Suppressor macrophage (primary cell): ENCODE measurements around the gene ODAD2.

ENCODE experiments used
- DNase-seq, 4 experiments: peaks; one replicate each; pipeline ENCODE4 v3.0.0-alpha.2; 2020 to 2022

Gene ODAD2

GRCh38 chr10:27838361-27838760 is 160.5 kb downstream of the ODAD2 start:
- DNase-seq = no peak

DNA sequence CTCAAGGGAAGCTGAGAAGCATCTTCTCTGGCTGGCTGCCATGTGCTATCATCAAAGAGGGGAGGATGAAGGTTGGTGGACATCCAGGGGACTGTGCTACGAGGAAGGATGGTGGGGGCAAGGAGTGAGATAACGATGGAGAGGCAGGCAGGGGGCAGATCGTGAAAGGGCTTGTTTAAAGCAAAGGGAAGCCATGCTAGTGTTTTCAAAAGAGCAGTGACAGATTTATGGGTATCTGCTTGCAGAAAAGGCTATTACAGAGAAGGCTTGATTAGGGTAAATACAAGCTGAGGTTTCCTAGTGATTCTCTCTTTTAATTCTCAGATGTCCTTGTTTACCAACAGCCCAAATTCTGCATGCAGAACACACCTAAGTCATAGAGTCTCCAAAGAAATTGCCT is 164.4 kb downstream of the ODAD2 start:
- DNase-seq = no peak

DNA sequence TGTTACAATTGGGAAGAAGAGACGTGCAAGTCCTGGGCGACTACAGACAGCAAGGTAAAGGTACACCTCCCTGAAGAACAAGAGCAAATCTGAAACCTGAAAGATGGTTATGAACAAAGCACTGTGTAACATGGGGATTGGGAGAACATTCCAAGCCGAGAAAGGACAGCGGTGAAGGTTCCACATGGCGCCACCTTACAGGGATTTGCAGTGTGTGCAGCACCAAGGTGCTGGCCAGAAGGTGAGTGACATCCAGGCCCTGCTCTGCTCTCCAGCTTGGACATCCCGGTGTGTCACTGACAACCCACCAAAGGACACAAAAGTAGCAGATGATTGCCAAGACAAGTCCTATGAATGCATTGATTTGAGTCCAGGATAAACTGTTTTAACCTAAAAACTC is 165.1 kb downstream of the ODAD2 start:
- no peak for DNase-seq

DNA sequence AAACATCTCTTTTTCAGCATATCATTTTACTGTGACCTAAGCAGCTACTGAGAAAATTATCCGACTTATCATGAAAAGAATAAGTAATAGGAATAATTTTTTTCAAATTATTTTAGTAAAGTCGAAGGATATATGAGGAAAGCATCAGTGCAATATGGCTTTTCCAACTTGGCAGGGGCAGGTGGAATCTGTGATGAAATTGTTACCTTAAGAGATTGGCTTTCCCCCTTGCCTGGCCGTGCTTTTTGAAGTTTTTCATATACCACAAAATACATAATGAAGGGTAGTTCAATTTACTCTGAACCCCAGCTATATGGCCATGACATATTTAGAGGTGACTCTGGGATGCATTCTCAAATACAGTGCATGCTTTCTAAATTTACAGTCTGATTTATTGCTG is 166.1 kb downstream of the ODAD2 start:
- DNase-seq = no peak

DNA sequence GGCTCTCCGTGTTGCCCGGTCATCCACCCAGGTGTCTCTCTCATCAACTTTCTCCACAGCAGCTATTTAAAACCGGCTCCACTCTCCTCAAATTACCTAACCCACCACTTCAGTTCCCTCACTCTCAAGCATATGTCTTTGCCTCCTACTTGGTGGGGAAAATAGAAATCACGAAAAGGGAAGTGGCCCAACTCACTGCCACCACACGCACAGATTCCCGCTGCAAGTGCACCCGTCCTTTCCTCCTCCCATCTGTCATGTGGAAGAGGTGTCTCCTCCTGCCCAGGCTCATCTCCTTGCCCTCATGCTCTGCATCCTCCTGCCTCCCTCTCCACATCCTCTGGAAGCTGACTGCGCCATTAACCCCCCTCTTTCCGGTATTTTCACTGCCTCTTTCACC is 172.5 kb downstream of the ODAD2 start:
- DNase-seq = peak; percentile 18 to 52 (median 38)

- DNase-seq = no peak
Measured at GRCh38 chr10:27822301-27822700, 176.6 kb downstream of the ODAD2 start.

DNA sequence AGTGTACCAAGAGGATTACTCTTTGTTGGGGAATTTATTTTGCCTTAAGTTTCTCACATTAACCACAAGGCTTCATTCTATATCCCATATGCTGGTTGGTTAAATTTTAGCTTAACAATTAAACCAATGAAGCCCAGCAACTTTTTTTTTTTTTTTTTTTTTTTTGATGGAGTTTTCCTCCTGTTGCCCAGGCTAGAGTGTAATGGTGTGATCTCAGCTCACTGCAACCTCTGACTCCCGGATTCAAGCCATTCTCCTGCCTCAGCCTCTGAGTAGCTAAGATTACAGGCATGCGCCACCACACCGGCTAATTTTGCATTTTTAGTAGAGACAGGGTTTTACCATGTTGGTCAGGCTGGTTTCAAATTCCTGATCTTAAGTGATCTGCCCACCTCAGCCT is 178.2 kb downstream of the ODAD2 start:
- DNase-seq = no peak

DNA sequence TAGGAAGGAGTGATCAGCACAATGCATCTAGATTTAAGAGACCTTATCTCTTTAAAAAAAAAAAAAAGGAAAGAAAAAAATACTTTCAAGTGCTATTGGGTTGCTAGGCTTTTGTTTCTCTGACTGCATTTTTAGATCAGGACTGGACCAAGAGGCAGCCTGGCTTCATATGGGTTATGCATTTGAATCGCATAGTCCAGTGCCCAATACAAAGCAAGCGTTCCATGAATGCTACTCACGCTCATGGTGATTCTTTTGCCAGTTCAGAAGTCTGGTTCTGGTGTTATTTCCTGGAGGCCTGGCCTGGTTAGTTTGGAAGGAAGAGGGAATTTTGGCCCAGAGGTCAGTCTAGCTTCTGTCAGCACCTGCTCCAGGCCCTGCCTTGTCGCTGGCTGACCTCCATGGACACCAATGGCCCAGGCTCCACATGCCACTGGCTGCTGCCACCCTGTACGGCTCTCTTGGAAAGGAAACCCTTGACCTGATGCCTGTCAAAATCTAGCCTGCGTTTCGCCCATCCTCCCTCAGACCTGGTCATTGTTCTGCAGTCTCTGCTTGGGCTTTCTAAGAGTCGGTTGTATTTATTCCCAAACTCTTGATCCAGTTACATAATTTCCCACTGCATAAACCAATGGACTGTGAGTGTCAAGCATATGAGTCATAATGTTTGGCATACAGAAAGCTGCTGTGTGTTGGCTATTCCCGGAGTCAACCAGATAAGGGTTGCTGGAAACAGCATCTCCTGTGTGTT is 178.9 kb downstream of the ODAD2 start:
- DNase-seq = no peak

GRCh38 chr10:27816320-27816719 is 182.6 kb downstream of the ODAD2 start:
- DNase-seq = peak; percentile 35 to 64 (median 46)

DNA sequence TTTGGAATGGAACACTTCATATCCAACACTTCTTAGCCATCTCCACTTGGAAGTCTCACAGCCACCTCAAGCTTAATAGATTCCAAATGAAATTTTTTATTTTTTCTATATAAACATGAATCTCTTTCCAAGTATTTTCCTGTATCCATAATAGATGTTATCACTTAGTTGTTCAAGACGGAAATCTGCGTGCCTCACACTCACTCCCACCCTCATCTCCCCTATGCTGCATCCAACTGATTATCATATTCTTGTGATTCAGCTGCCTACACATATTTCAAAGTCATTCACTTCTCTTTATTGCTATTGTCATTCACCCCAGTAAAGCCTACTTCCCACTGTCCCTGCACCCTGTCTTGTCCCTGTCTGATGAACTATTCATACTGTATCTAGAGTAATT is 183.0 kb downstream of the ODAD2 start:
- DNase-seq = peak in 3 of 4 experiments; percentile 13 to 31 (median 19)

DNA sequence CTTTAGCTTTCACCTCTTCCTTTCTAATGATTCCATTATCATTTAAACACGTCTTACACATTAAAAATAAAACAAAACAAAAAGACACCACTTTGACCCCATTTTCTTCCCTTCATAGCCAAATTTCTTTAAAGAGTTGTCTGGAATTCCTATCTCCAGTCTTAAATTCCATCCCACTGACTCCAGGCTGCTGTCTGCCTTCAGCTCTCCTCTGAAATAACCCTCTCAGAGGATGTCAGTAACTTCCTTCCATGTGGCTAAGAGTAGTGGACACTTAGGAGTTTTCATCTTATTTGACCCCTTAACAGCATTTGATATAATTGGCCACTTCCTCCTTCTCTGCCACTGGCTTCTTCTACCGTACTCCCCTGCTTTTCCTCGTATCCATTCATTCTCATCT is 183.6 kb downstream of the ODAD2 start:
- peak in 1 of 4 experiments; percentile 2 for DNase-seq

GRCh38 chr10:27805180-27805579 is 193.7 kb downstream of the ODAD2 start:
- DNase-seq = no peak

GRCh38 chr10:27804136-27804535 is 194.7 kb downstream of the ODAD2 start:
- DNase-seq = no peak

DNA sequence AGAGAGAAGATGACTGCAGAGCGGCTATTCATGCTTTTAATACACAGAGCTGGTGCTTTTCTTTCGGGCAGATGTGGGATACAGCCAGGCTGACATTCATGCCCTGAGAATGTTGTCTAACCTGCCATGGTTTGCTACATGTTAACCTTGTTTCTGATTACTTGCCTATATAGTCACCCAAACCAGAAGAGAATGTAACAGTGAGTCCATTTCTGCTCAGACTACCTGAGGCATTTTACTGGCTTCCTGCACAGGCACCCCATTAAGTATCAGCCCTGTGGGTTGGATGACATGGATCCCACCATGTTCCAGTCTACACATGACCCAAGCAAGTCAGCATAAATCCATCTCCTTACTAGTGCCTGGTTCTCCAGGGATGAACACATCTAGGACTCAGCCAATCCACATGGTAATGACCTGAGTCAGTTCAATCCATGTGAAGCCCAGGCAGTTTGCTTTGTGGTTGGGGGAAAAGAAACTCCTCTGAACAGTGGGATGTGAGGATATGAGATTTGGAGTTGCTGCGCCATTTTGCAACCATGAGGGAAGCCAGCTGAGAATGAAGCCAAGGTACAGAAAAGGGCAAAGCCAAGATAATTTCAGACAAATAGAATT is 197.6 kb downstream of the ODAD2 start:
- no peak for DNase-seq

DNA sequence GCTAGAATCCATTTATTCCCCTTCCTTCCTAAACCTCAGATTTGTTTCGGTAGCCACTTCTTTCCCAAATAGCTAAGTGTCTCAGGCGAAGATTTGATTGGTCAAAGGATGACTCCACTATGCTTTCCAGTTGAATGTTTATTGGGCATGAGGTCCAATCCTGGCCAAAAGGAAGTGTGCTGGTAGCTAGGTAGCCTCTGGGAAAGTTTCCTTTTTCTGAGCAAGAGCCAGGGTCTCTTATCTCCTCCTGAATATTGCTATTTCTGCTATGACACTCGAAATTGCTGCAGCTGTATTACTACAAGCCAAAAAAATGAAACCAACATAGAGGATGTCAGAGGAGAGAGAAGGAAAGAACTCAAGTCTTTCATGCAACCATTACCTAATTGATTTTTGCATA is 199.8 kb downstream of the ODAD2 start:
- no peak for DNase-seq

DNA sequence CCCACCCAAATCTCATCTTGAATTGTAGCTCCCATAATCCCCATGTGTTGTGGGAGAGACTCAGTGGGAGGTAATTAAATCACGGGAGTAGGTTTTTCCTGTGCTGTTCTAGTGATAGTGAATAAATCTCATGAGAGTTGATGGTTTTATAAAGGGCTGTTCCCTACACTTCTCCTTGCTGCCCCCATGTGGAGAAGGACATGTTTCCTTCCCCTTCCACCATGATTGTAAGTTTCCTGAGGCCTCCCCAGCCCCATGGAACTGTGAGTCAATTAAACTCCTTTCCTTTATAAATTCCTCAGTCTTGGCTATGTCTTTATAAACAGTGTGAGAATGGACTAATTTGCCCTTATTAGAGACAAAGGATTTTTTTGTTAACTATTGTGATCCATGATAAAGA is 204.7 kb downstream of the ODAD2 start:
- no peak for DNase-seq

DNA sequence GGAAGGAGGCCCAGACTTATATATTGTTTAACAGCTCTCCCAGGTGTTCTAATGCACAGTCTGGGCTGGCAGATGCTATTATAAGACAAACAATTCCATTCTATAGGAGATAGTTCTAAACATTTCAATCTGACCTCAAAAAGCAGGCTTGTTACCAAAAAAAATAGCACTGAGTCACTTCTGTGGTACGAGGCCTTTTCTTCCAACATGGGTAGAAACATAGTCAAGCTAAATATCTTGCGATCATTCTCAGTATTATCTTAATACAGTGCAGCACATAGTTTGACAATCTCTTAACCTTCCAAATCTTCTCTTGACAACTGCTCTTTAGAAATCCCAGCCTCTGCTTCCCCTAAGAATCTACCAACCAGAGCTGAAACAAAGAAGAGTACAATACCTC is 206.7 kb downstream of the ODAD2 start:
- no peak for DNase-seq

- no peak for DNase-seq
Measured at GRCh38 chr10:27784272-27784671, 214.6 kb downstream of the ODAD2 start.

- DNase-seq = peak; percentile 80 to 85 (median 84)
Measured at GRCh38 chr10:27783660-27784059, 215.2 kb downstream of the ODAD2 start.

GRCh38 chr10:27779462-27780015 is 219.3 kb downstream of the ODAD2 start:
- no peak for DNase-seq

GRCh38 chr10:27774831-27775230 is 224.0 kb downstream of the ODAD2 start:
- DNase-seq = no peak

- DNase-seq = no peak
Measured at GRCh38 chr10:27771231-27771630, 227.6 kb downstream of the ODAD2 start.

- DNase-seq = no peak
Measured at GRCh38 chr10:27770181-27770580, 228.7 kb downstream of the ODAD2 start.
